GM18502 (cell line): Measurements from ENCODE around the gene CXCL5.
"Not testable (repeated sequence)": the region's sequence is repeated elsewhere in the genome, so short reads cannot be mapped to it uniquely, and the experiment has no call there.

Experiments used
- ATAC-seq: cut with Tn5 transposase; IDR thresholded peaks from one replicate; pipeline ENCODE4 v1.9.1; 2021; ENCODE audit warnings: mild to moderate bottlenecking; ENCODE audit not compliant: unreplicated experiment, poor library complexity

Gene CXCL5

DNA sequence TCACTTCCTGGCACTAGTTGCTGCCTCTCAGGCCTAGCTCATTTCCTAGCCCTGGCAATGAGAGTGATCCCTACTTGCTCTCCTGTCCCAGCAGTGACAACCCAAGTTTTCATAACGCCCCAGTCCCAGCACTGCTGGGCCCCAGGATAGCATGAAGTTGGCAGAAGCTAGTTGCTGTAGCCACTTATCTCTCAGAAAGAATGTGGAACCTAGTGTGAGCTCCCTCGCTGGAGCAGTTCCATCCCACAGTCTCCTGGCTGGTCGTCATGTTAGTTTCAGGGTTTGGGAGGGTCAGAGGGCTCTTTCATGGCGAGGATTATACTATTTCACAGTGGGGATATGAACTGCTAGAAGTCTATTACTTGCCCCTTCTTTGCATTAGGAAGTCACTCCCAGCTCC is 21.8 kb downstream of the CXCL5 start:
- no peak for ATAC-seq

DNA sequence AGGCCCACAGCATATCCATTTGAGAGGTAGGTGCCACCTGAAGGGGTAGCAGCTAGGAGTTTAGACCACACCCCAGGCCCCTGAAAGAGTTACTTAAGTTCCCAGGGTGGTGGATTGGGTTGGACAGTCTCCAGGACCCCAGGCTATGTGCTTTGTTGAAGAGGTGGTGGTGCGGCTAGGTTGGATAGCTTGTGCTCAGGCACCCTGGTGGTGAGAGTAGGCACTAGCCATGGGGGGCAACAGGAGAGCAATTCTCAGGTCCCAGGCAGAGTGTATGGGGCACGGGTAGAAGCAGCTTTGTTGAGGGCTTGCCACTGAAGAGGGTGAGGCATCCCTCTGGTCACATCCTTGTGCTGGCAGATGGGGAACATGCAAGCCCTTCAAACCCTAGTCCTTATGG is 22.3 kb downstream of the CXCL5 start:
- ATAC-seq = no peak

DNA sequence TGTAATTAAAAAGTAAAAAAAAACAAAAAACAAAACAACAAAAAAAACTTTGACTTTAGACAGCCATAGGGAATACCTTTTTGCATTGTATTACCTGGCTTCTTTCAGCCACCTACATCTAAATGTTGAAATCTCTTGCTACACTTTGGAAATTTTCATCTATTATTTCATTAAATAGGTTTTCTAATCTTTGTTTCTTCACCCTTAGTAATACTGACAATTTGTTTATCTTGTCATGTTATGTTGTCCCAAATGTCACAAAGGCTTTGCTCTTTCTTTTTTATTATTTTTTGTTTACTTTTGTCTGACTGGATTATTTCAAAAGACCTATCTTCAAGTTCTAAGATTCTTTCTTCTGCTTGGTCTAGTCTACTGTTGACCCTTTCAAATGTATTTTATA is 24.1 kb downstream of the CXCL5 start:
- ATAC-seq = no peak

GRCh38 chr4:73970945-73971344 is 27.5 kb downstream of the CXCL5 start:
- ATAC-seq = no peak

GRCh38 chr4:73970011-73970410 is 28.5 kb downstream of the CXCL5 start:
- ATAC-seq = no peak

DNA sequence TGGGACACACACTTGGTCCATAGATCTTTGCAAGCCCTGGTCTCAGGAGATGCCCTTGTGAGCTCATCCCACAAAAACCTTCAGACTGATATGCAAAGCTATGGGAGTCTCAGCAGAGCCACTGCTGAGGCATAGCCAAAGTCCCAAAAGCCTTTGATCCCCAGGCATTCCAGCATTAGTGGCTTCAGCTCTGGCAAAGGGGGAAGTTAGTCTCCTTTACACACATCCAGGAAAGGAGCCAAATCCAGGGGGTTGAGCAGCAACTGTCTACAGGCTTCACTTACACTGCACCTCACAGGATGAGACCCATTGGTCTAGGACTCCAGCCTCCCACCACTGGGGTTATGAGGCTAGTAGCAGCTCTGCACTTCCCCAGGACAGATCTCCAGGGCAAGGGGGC is 30.6 kb downstream of the CXCL5 start:
- ATAC-seq = no peak

- ATAC-seq = no peak
Measured at GRCh38 chr4:73964862-73965611, 33.4 kb downstream of the CXCL5 start.

DNA sequence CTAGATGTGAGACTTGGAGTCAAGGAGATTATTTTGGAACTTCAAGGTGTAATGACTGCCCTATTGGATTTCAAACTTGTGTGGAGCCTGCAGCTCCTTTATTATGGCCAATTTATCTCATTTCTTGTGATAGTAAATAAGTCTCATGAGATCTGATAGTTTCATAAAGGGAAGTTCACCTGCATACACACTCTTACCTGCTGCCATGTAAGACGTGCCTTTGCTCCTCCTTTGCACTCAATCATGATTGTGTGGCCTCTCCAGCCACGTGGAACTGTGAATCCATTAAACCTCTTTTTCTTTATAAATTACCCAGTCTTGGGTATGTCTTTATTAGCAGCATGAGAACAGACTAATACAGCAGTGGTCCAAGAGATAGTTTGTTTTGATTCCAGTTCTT is 35.8 kb downstream of the CXCL5 start:
- no peak for ATAC-seq

- ATAC-seq = not testable (repeated sequence)
Measured at GRCh38 chr4:73959041-73959440, 39.4 kb downstream of the CXCL5 start.

- ATAC-seq = no peak
Measured at GRCh38 chr4:73952352-73952751, 46.1 kb downstream of the CXCL5 start.

DNA sequence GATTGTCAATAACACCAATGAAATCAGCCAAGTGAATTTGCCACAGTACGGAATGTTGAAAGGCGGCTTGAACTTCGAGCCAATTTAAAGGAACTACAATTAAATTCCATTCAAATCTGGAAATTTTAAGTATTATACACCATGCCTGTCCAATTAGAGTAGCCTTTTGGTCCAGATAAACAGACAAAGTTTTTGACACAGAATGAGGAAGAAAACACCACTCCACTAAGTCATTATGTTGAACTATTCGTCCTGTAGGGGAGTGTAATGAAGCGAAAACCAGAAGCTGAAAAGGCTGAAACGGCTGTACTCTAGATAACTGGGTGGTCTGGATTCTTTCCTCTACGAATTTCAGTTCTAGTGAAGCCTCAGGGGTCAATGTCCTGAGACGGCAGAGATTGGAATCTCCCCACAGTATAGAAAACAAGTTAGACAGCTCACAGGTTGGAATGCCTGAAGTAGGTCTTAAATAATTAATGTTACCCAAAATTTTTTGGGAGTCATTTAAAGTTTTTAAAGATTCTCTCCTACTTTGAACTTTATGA is 48.0 kb downstream of the CXCL5 start:
- ATAC-seq = not testable (repeated sequence)

- no peak for ATAC-seq
Measured at GRCh38 chr4:73948990-73949706, 49.3 kb downstream of the CXCL5 start.

- ATAC-seq = no peak
Measured at GRCh38 chr4:73948291-73948690, 50.2 kb downstream of the CXCL5 start.

DNA sequence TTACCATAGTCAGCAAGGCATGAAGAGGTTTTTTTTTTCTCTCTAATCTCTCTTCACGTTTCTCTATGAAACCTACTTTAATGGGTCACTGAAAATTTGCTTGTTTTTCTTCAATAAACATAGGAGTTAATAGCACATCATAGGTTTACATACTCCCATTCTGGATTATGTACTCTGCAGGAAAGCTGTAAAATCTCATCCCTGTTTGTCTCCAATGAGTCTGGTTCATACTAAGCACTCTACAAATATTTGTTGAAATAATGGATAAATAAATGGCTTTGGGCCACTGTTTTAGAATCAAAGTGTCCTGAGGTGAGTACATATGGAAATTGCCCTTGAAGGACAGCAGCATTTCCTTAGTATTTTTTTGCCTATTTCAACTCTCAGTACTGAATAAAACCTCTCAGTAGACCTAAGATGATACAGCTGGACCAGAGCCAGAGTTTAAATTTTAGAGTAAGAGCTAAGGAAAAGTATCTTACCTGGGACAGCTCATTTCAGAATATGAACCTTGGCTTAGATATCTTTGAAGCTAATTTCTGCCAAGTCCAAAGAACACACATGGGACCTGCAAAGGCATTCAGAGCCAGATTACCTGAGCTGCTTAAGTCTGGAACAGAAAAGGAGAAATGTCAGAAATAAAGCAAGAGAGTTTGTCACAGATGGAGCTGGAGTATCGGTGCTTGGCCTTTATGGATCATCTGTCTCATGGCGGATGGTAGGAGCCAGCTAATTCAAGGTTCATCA is 51.1 kb downstream of the CXCL5 start:
- ATAC-seq = no peak

DNA sequence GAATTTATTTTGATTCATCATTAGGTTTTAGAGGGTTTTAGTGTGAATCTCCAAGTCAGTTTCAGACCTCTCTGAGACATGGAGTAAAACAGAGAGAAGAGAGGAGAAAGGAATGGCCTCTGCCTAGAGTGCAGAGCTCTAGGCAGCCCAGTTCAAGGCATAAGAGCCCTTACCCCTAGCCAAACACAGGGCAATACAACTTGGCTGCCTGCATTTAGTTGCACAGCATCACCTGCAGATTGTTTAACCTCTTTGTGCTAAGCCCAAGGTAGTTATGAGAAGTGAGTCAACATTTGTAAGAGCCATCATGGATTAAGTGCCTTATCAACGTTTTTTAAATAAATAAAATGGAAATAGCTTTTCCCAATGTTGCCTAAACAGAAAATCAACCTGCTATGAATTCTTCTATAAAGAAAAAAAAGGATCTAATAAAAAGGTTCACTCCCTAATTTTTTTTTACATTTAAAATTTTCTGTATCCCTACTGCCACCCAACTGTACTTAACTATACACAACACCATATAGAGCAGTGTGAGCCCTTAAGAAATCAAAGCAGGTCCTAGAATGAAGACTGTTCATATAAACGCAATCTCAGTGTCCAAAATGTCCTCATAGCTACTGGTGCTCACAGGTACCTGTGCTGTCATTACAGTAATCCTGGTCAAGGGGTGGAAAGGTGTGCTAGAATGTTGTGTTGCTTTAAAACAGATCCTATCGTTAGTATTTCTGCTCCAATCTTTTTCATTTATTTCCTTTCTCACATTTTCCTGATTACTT is 52.6 kb downstream of the CXCL5 start:
- no peak for ATAC-seq
